ENCODE results near the gene MYMX. TPM values are rescaled to one million over a fixed set of nuclear protein-coding genes. Genes with fewer than 3 reads are reported as not detected.
A peak's percentile ranks its signal among the peaks of the same experiment; 100 is the strongest.

The MYMX gene
- total and polyA plus RNA-seq, 2 of the 13 experiments (the other 11 are each of a cell fraction or from before 2014, with no cell fraction given) = not detected

DNA sequence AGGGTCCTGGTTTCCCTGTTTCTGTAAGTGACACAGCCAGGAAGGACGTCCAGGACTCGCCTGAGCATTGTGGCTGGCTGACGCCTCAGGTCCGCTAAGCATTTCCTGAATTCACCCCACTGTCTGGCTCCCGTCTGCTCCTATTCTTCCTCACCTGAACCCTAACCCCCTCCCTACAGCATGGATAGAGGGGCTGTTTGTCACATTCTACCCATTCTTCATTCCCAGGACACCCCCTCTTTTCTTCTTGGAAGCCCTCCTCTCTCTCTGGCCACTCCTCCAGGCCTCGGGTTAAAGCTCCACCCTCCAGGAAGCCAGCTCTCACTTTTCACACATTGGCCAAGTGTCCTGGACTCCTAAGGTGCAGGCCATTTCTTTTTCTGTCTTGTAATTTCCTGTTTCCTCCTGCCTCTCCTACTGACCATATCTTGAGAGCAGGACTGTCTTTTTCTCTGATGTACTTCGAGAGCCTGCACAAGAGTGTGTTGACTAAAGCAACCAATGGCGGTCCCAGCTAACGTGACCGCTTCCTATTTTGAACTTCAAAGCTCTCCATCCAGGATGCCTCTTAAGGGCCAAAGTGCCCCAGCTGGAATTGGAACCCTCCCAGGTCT, 24.2 kb upstream of the MYMX start (continued):
- TF ChIP-seq, protein P1, sequence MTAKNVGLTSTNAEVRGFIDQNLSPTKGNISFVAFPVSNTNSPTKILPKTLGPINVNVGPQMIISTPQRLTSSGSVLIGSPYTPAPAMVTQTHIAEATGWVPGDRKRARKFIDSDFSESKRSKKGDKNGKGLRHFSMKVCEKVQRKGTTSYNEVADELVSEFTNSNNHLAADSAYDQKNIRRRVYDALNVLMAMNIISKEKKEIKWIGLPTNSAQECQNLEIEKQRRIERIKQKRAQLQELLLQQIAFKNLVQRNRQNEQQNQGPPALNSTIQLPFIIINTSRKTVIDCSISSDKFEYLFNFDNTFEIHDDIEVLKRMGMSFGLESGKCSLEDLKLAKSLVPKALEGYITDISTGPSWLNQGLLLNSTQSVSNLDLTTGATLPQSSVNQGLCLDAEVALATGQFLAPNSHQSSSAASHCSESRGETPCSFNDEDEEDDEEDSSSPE (CRISPR knock-in tag; IDR thresholded peaks at IDR 0.05) = peak; percentile 44; the same call in 1 of the 2 replicates
- peak; percentile 31; the same call in 1 of the 2 replicates for TF ChIP-seq ERF (CRISPR knock-in tag; IDR thresholded peaks at IDR 0.05)
- no peak for TF ChIP-seq ZNF883 (CRISPR knock-in tag; IDR thresholded peaks at IDR 0.05; ENCODE audit: not compliant biosample characterization)
- no peak for TF ChIP-seq SOX13 (IDR thresholded peaks at IDR 0.05)
- TF ChIP-seq SOX13 (CRISPR knock-in tag; conservative IDR thresholded peaks at IDR 0.05 in 1 of 2, IDR thresholded peaks at IDR 0.05 in 1 of 2) = no peak
- TF ChIP-seq AGO1 (IDR thresholded peaks at IDR 0.05; ENCODE audit: low read depth, low read length, poor library complexity, severe bottlenecking) = no peak
- no peak for TF ChIP-seq ZNF432 (CRISPR knock-in tag; IDR thresholded peaks at IDR 0.05; ENCODE audit: borderline replicate concordance)
- TF ChIP-seq, protein P2, sequence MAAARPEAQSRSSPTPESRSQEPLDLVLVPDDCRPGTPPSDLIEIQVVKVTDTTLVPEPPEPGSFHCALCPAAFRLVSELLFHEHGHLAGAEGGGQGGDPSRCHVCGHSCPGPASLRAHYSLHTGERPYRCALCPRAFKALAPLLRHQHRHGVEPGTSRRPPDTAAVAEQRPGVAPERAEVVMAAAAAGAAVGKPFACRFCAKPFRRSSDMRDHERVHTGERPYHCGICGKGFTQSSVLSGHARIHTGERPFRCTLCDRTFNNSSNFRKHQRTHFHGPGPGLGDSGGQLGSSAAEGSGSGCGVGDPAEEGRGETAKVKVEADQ (CRISPR knock-in tag; IDR thresholded peaks at IDR 0.05; ENCODE audit: borderline replicate concordance) = no peak
- TF ChIP-seq, protein P3, sequence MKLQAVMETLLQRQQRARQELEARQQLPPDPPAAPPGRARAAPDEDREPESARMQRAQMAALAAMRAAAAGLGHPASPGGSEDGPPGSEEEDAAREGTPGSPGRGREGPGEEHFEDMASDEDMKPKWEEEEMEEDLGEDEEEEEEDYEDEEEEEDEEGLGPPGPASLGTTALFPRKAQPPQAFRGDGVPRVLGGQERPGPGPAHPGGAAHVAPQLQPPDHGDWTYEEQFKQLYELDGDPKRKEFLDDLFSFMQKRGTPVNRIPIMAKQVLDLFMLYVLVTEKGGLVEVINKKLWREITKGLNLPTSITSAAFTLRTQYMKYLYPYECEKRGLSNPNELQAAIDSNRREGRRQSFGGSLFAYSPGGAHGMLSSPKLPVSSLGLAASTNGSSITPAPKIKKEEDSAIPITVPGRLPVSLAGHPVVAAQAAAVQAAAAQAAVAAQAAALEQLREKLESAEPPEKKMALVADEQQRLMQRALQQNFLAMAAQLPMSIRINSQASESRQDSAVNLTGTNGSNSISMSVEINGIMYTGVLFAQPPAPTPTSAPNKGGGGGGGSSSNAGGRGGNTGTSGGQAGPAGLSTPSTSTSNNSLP (IDR thresholded peaks at IDR 0.05; ENCODE audit: low read depth, low read length) = no peak
- TF ChIP-seq ZNF589 (CRISPR knock-in tag; conservative IDR thresholded peaks at IDR 0.05) = no peak
- TF ChIP-seq ZNF12 (CRISPR knock-in tag; IDR thresholded peaks at IDR 0.05) = no peak
- TF ChIP-seq ZNF615 (CRISPR knock-in tag; IDR thresholded peaks at IDR 0.05; ENCODE audit: borderline replicate concordance) = no peak
- TF ChIP-seq ZNF335 (CRISPR knock-in tag; IDR thresholded peaks at IDR 0.05) = no peak
- TF ChIP-seq, protein P4, sequence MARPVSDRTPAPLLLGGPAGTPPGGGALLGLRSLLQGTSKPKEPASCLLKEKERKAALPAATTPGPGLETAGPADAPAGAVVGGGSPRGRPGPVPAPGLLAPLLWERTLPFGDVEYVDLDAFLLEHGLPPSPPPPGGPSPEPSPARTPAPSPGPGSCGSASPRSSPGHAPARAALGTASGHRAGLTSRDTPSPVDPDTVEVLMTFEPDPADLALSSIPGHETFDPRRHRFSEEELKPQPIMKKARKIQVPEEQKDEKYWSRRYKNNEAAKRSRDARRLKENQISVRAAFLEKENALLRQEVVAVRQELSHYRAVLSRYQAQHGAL (CRISPR knock-in tag; IDR thresholded peaks at IDR 0.05; ENCODE audit: not compliant biosample characterization) = no peak
- no peak for TF ChIP-seq JUND (CRISPR knock-in tag; IDR thresholded peaks at IDR 0.05)
- TF ChIP-seq NFYC (CRISPR knock-in tag; IDR thresholded peaks at IDR 0.05) = 0 out of 2 replicates have a peak, but pooled peaks have one; percentile 11
- TF ChIP-seq MED13 (CRISPR knock-in tag; IDR thresholded peaks at IDR 0.05) = no peak
- no peak; the same call in 1 of the 2 replicates for TF ChIP-seq BORCS8-MEF2B (CRISPR knock-in tag; IDR thresholded peaks at IDR 0.05)
- TF ChIP-seq, protein P5, sequence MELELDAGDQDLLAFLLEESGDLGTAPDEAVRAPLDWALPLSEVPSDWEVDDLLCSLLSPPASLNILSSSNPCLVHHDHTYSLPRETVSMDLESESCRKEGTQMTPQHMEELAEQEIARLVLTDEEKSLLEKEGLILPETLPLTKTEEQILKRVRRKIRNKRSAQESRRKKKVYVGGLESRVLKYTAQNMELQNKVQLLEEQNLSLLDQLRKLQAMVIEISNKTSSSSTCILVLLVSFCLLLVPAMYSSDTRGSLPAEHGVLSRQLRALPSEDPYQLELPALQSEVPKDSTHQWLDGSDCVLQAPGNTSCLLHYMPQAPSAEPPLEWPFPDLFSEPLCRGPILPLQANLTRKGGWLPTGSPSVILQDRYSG (CRISPR knock-in tag; IDR thresholded peaks at IDR 0.05) = no peak
- no peak for TF ChIP-seq CC2D1A (CRISPR knock-in tag; IDR thresholded peaks at IDR 0.05)
- peak; percentile 33; the same call in 1 of the 2 replicates for TF ChIP-seq GFI1 (CRISPR knock-in tag; IDR thresholded peaks at IDR 0.05; ENCODE audit: borderline replicate concordance)
- TF ChIP-seq ZBTB42 (CRISPR knock-in tag; IDR thresholded peaks at IDR 0.05) = no peak
- TF ChIP-seq KDM5B (CRISPR knock-in tag; IDR thresholded peaks at IDR 0.05; ENCODE audit: borderline replicate concordance) = peak; percentile 57; the same call in 1 of the 2 replicates
- TF ChIP-seq ATF7-NPFF (CRISPR knock-in tag; IDR thresholded peaks at IDR 0.05; ENCODE audit: low read depth) = peak; percentile 30; the same call in 1 of the 2 replicates
